A673 (cell line): Measurements from ENCODE around the gene GUCY2F. TPM values are rescaled to one million over a fixed set of nuclear protein-coding genes. Genes with fewer than 3 reads are reported as not detected.

Experiments used
- BruUV-seq: library from RNA; stranded (reverse); fragments of 400-500 nt; replicated peaks from 2 replicates; lab custom pipeline; 2021; lab: Mats Ljungman, UMichigan
- CTCF ChIA-PET: fragments of 300-600 bp; sonication (Branson Sonifier 250); formaldehyde crosslinking; loops from one replicate; lab custom pipeline; 2022; ENCODE audit warnings: antibody characterized with exemption; lab: Charles Lee
- POLR2A ChIA-PET: fragments of 300-600 bp; sonication (Branson Sonifier 250); formaldehyde crosslinking; loops from one replicate; lab custom pipeline; 2022; ENCODE audit warnings: antibody characterized with exemption; ENCODE audit not compliant: low non-redundant PET; lab: Charles Lee
- DNase-seq: peaks from one replicate; pipeline ENCODE4 v3.0.0-alpha.2; 2015; ENCODE audit warnings: low spot score
- H3K27ac ChIP-seq: fragments of 200-600 bp; sonication (generic); 2 replicates; pipeline ENCODE4 v1.5.1; 2016; ENCODE audit warnings: mixed run types, low read depth, mild to moderate bottlenecking, mixed read lengths, antibody characterized with exemption, low read length; ENCODE audit not compliant: poor library complexity, severe bottlenecking
- H3K27me3 ChIP-seq: fragments of 200-600 bp; sonication (generic); replicated peaks from 2 replicates; pipeline ENCODE4 v1.6.1; 2017; ENCODE audit warnings: mixed run types, low read depth, mild to moderate bottlenecking, mixed read lengths, antibody characterized with exemption, low read length; ENCODE audit not compliant: insufficient read depth, poor library complexity
- H3K36me3 ChIP-seq: fragments of 200-600 bp; sonication (generic); 2 replicates; pipeline ENCODE4 v1.6.1; 2016; ENCODE audit warnings: mixed run types, mild to moderate bottlenecking, mixed read lengths, antibody characterized with exemption, low read length; ENCODE audit not compliant: insufficient read depth, poor library complexity, severe bottlenecking
- H3K4me1 ChIP-seq: fragments of 200-600 bp; sonication (generic); 2 replicates; pipeline ENCODE4 v1.6.1; 2017; ENCODE audit warnings: mixed run types, mild to moderate bottlenecking, mixed read lengths, antibody characterized with exemption, low read length; ENCODE audit not compliant: insufficient read depth, poor library complexity, severe bottlenecking
- H3K4me3 ChIP-seq: fragments of 200-600 bp; sonication (generic); 2 replicates; pipeline ENCODE4 v1.5.1; 2016; ENCODE audit warnings: low read depth, mixed run types, mild to moderate bottlenecking, mixed read lengths, low read length; ENCODE audit not compliant: poor library complexity, severe bottlenecking
- H3K9me3 ChIP-seq: fragments of 200-600 bp; sonication (generic); 2 replicates; pipeline ENCODE4 v1.6.1; 2016; ENCODE audit warnings: mixed run types, low read depth, mild to moderate bottlenecking, mixed read lengths, antibody characterized with exemption, low read length; ENCODE audit not compliant: poor library complexity, severe bottlenecking
- EZH2 ChIP-seq: fragments of 200-600 bp; sonication (generic); IDR thresholded peaks from 2 replicates; pipeline ENCODE4 v1.6.1; 2017; ENCODE audit warnings: borderline replicate concordance, low read depth, mild to moderate bottlenecking, mixed read lengths, antibody characterized with exemption, low read length; ENCODE audit not compliant: poor library complexity, severe bottlenecking
- intact Hi-C: fragments of 100-400 bp; cut with micrococcal nuclease; formaldehyde crosslinking; loops from one replicate; pipeline ENCODE4 v1.10.0; 2022; ENCODE audit not compliant: unreplicated experiment
- total RNA-seq: library from RNA; stranded (reverse); gene quantifications from 2 replicates; pipeline ENCODE4 v1.2.3, GENCODE V29; 2021
- TF ChIP-seq, protein P1 (sequence below): fragments of 300-800, 200-600 bp; sonication (generic); conservative IDR thresholded peaks from 2 replicates; pipeline ENCODE4 v1.5.1; 2017; ENCODE audit warnings: low read depth, mild to moderate bottlenecking, antibody characterized with exemption, low read length, moderate library complexity, mixed read lengths

Gene GUCY2F
- total RNA-seq, 1 experiment from 2014 or later: 0.26 TPM

GRCh38 chrX:109352066-109352588 lies 129.8 kb downstream of the GUCY2F start:
- intact Hi-C loops: no loop called here

DNA sequence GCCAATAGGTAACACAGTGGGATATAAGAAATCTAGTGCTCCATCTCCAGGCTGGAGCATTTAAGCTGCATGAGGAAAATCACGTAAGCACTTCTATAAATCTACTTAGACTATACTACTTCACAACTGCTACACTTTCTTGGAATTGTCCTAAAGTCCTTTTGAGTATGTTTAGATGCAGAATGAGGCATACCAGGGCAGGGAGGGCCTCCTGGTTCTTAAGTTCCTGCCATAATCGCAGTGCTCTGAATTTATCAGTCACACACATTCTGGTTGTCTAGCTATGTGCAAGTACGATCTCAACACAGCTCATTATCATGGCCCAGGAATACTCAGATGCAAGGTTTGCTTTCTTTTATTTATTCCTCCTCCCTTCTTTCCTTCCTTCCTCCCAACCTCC lies 130.3 kb downstream of the GUCY2F start:
- DNase-seq: no peak
- no peak overlapping the region for H3K27ac ChIP-seq
- H3K27me3 ChIP-seq: no peaks in the 10 kb centered on the region
- no peaks in the 10 kb centered on the region for H3K9me3 ChIP-seq
- H3K4me3 ChIP-seq: no peak overlapping the region
- no peaks in the 10 kb centered on the region for H3K4me1 ChIP-seq
- ChIA-PET CTCF (no interaction called here), POLR2A (no interaction called here)
- no TSS peak for BruUV-seq
- H3K36me3 ChIP-seq: no peaks in the 10 kb centered on the region
- no peak for TF ChIP-seq EZH2
- TF ChIP-seq, protein P1, sequence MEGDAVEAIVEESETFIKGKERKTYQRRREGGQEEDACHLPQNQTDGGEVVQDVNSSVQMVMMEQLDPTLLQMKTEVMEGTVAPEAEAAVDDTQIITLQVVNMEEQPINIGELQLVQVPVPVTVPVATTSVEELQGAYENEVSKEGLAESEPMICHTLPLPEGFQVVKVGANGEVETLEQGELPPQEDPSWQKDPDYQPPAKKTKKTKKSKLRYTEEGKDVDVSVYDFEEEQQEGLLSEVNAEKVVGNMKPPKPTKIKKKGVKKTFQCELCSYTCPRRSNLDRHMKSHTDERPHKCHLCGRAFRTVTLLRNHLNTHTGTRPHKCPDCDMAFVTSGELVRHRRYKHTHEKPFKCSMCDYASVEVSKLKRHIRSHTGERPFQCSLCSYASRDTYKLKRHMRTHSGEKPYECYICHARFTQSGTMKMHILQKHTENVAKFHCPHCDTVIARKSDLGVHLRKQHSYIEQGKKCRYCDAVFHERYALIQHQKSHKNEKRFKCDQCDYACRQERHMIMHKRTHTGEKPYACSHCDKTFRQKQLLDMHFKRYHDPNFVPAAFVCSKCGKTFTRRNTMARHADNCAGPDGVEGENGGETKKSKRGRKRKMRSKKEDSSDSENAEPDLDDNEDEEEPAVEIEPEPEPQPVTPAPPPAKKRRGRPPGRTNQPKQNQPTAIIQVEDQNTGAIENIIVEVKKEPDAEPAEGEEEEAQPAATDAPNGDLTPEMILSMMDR: no peak
- intact Hi-C loops: no loop called here

More at GRCh38 chrX:109352066-109352588, 129.8 kb downstream of the GUCY2F start:
- POLR2A ChIA-PET: no interaction called here
- H3K36me3 ChIP-seq: no peaks in the 10 kb centered on the region
- CTCF ChIA-PET: no interaction called here
- BruUV-seq: no TSS peak
- no peak overlapping the region for H3K27ac ChIP-seq
- H3K9me3 ChIP-seq: no peaks in the 10 kb centered on the region
- H3K4me1 ChIP-seq: no peaks in the 10 kb centered on the region
- no peak for DNase-seq
- no peak overlapping the region for H3K4me3 ChIP-seq
- TF ChIP-seq EZH2: no peak
- TF ChIP-seq, protein P1: no peak
- H3K27me3 ChIP-seq: no peaks in the 10 kb centered on the region

DNA sequence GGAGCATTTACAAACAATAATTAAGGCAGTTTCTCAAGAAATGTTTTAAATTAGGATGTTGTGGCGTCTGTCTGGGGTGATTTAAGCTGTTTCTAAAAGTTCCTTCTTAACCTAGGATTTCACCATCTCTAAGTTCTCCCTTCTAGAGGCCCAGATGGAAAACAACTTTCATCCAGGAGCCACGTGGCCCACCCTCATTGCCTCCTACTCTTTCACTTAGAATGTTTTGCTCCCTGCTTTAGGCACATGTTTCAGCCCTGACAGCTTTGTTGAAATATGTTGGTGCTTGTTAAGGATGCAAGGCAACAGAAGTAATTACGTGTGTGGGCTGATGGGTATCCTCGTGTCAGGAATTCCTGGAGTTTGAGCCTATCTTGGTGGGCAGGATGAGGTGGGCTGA lies 131.3 kb downstream of the GUCY2F start:
- H3K27ac ChIP-seq: no peak overlapping the region
- ChIA-PET POLR2A (no interaction called here), CTCF (no interaction called here)
- intact Hi-C loops: no loop called here
- H3K27me3 ChIP-seq: no peaks in the 10 kb centered on the region
- no peak for TF ChIP-seq EZH2
- TF ChIP-seq, protein P1: no peak
- H3K36me3 ChIP-seq: no peaks in the 10 kb centered on the region
- no peaks in the 10 kb centered on the region for H3K9me3 ChIP-seq
- no peak overlapping the region for H3K4me3 ChIP-seq
- BruUV-seq: no TSS peak
- DNase-seq: no peak
- no peaks in the 10 kb centered on the region for H3K4me1 ChIP-seq
